HepG2 (cell line): ENCODE measurements around the gene CTXN1. TPM values are rescaled to one million over a fixed set of nuclear protein-coding genes. Genes with fewer than 3 reads are reported as not detected.

Experiments used
- AKAP8 ChIP-seq: sonication (generic); formaldehyde crosslinking; IDR thresholded peaks from 2 replicates; pipeline ENCODE4 v1.5.1; 2020; ENCODE audit warnings: mild to moderate bottlenecking, missing genetic modification reagents
- ARID2 ChIP-seq: sonication (generic); formaldehyde crosslinking; IDR thresholded peaks from 2 replicates; pipeline ENCODE4 v1.8.1; 2022; ENCODE audit warnings: mild to moderate bottlenecking, missing genetic modification reagents, borderline replicate concordance
- CBFB ChIP-seq: sonication (generic); formaldehyde crosslinking; IDR thresholded peaks from 2 replicates; pipeline ENCODE4 v1.4.0; 2020; ENCODE audit warnings: missing genetic modification reagents
- HMGA1 ChIP-seq: sonication (generic); formaldehyde crosslinking; conservative IDR thresholded peaks from 2 replicates; pipeline ENCODE4 v1.4.0; 2020; ENCODE audit warnings: missing genetic modification reagents
- HOXA9 ChIP-seq: sonication (generic); formaldehyde crosslinking; IDR thresholded peaks from 2 replicates; pipeline ENCODE4 v1.8.1; 2022; ENCODE audit warnings: missing genetic modification reagents, mild to moderate bottlenecking, moderate library complexity, borderline replicate concordance
- KDM3A ChIP-seq: IDR thresholded peaks from 2 replicates; pipeline ENCODE4 v1.6.1; 2018; ENCODE audit warnings: low read depth, missing compliant biosample characterization
- KIAA2018 ChIP-seq: sonication (generic); formaldehyde crosslinking; IDR thresholded peaks from 2 replicates; pipeline ENCODE4 v1.5.0; 2020; ENCODE audit warnings: mild to moderate bottlenecking, missing genetic modification reagents, borderline replicate concordance
- KLF6 ChIP-seq: IDR thresholded peaks from 2 replicates; pipeline ENCODE4 v1.8.0; 2016; ENCODE audit warnings: missing biosample characterization, missing genetic modification reagents
- NFYB ChIP-seq: sonication (generic); formaldehyde crosslinking; IDR thresholded peaks from 2 replicates; pipeline ENCODE4 v1.4.0; 2020; ENCODE audit warnings: missing genetic modification reagents
- NR2F1 ChIP-seq, 2 experiments: fragments of 450-650 bp in 1 of 2; formaldehyde crosslinking in 1 of 2; IDR thresholded peaks; 2 replicates each; pipeline versions ENCODE4 v1.5.0 to v1.6.1; 2016 to 2020; ENCODE audit warnings: mild to moderate bottlenecking in 1 of 2, missing compliant biosample characterization in 1 of 2, missing genetic modification reagents in 1 of 2, moderate library complexity in 1 of 2
- PCBP2 ChIP-seq: fragments of 200-400 bp; formaldehyde crosslinking; optimal IDR thresholded peaks from 2 replicates; pipeline ENCODE3; 2018; ENCODE audit warnings: low read length, low read depth; ENCODE audit not compliant: poor library complexity, severe bottlenecking
- ZBTB2 ChIP-seq: sonication (generic); formaldehyde crosslinking; IDR thresholded peaks from 2 replicates; pipeline ENCODE4 v1.8.0; 2022; ENCODE audit warnings: low read depth, missing genetic modification reagents
- ZNF431 ChIP-seq: sonication (generic); formaldehyde crosslinking; IDR thresholded peaks from 2 replicates; pipeline ENCODE4 v1.9.0; 2022; ENCODE audit warnings: missing genetic modification reagents, low read depth, mild to moderate bottlenecking, borderline replicate concordance
- ZNF432 ChIP-seq: sonication (generic); formaldehyde crosslinking; IDR thresholded peaks from 2 replicates; pipeline ENCODE4 v1.5.0; 2020; ENCODE audit warnings: missing genetic modification reagents, mild to moderate bottlenecking, borderline replicate concordance
- ZNF737 ChIP-seq: sonication (generic); formaldehyde crosslinking; IDR thresholded peaks from 2 replicates; pipeline ENCODE4 v1.5.0; 2020; ENCODE audit warnings: missing genetic modification reagents, mild to moderate bottlenecking, borderline replicate concordance
- ZNF740 ChIP-seq: sonication (generic); formaldehyde crosslinking; IDR thresholded peaks from 2 replicates; pipeline ENCODE4 v1.4.0; 2020; ENCODE audit warnings: missing genetic modification reagents
- ZSCAN21 ChIP-seq: sonication (generic); formaldehyde crosslinking; IDR thresholded peaks from 2 replicates; pipeline ENCODE4 v1.8.0; 2022; ENCODE audit warnings: mild to moderate bottlenecking, missing genetic modification reagents, moderate library complexity, borderline replicate concordance
- polyA plus RNA-seq, 8 experiments: library from polyadenylated mRNA; depleted of rRNA in 3 of 8; stranded (reverse) in 7 of 8; unstranded in 1 of 8; fragments of >200 nt; fragmentation: Illumina TruSeq in 4 of 8; extraction: Trizol in 4 of 8; gene quantifications; 2 replicates each; pipeline versions ENCODE4 v1.2.1 to v1.2.3, GENCODE V29; 2011 to 2016; ENCODE audit warnings: low read depth in 4 of 8, missing spikeins in 1 of 8, mixed read lengths in 1 of 8; ENCODE audit not compliant: insufficient read depth in 1 of 8
- total RNA-seq, 5 experiments: library from RNA; depleted of rRNA; stranded (reverse); fragments of >200 nt; fragmentation: Illumina TruSeq; extraction: Trizol; gene quantifications; 2 replicates each; pipeline ENCODE4 v1.2.3, GENCODE V29; 2016; ENCODE audit warnings: low read depth in 1 of 5
- TF ChIP-seq, protein P1 (sequence below): sonication (generic); formaldehyde crosslinking; IDR thresholded peaks from 2 replicates; pipeline ENCODE4 v1.5.0; 2020; ENCODE audit warnings: missing genetic modification reagents

The CTXN1 gene
- total and polyA plus RNA-seq, 2 of the 13 experiments (the other 11 are each of a cell fraction or from before 2014, with no cell fraction given): 0.11 TPM; not detected in 1

- TF ChIP-seq ZNF431 (CRISPR knock-in tag): 0 out of 2 replicates have a peak, but pooled peaks have one; percentile 3
- TF ChIP-seq, protein P1, sequence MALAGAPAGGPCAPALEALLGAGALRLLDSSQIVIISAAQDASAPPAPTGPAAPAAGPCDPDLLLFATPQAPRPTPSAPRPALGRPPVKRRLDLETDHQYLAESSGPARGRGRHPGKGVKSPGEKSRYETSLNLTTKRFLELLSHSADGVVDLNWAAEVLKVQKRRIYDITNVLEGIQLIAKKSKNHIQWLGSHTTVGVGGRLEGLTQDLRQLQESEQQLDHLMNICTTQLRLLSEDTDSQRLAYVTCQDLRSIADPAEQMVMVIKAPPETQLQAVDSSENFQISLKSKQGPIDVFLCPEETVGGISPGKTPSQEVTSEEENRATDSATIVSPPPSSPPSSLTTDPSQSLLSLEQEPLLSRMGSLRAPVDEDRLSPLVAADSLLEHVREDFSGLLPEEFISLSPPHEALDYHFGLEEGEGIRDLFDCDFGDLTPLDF (CRISPR knock-in tag): no peak
- no peak for TF ChIP-seq KLF6 (CRISPR knock-in tag)
- TF ChIP-seq ZBTB2 (CRISPR knock-in tag): no peak
- no peak for TF ChIP-seq ZSCAN21 (CRISPR knock-in tag)
- no peak for TF ChIP-seq PCBP2
- TF ChIP-seq HOXA9: no peak
- TF ChIP-seq ZNF432 (CRISPR knock-in tag): no peak
- TF ChIP-seq ARID2 (CRISPR knock-in tag): no peak
- TF ChIP-seq KDM3A (CRISPR knock-in tag): no peak
- no peak for TF ChIP-seq KIAA2018 (CRISPR knock-in tag)
- TF ChIP-seq HMGA1: no peak
- no peak for TF ChIP-seq ZNF740
- TF ChIP-seq ZNF737 (CRISPR knock-in tag): no peak
- no peak for TF ChIP-seq NFYB
- no peak for TF ChIP-seq AKAP8 (CRISPR knock-in tag)
- 0 out of 4 replicates have a peak, but pooled peaks of 1 of the 2 experiments have one; percentile 89 for TF ChIP-seq NR2F1 (CRISPR knock-in tag; IDR thresholded peaks at IDR 0.05)
- TF ChIP-seq CBFB (CRISPR knock-in tag): no peak
Observed at GRCh38 chr19:7902796-7903243, 23.1 kb downstream of the CTXN1 start (continued).
